Measurements from ENCODE around the gene LAG3.

Gene LAG3

DNA sequence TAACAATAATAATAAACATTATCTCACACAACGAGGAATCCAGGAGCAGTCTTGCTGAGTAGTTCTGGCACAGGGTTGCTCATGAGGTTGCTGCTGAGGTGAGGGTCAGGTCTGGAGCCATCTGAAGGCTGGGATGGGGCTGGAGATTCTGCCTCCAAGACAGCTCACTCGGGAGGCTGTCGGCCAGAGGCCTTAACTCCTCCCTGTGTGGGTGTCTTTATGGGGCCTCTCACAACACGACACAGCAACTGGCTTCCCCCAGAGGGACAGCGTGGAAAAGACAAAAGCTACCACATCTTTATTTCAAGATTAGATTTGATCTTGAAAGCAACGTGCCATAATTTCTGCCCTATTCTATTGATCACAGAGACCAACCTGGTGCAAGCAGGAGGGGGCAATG lies 9.8 kb downstream of the LAG3 start:
- Histone ChIP-seq H3K36me3 (ENCODE audit: insufficient read depth, low read length) (no peaks in the 10 kb centered on the region), H3K9me3 (ENCODE audit: low read length) (no peaks in the 10 kb centered on the region), H3K27me3 (ENCODE audit: insufficient read depth, low read length) (no peaks in the 10 kb centered on the region), H2AFZ (ENCODE audit: low read depth, low read length) (no peak overlapping the region), H3K4me3 (ENCODE audit: low read length) (no peak overlapping the region), H3K4me1 (ENCODE audit: insufficient read depth, low read length) (peaks cover 39% of the 10 kb centered on the region)

DNA sequence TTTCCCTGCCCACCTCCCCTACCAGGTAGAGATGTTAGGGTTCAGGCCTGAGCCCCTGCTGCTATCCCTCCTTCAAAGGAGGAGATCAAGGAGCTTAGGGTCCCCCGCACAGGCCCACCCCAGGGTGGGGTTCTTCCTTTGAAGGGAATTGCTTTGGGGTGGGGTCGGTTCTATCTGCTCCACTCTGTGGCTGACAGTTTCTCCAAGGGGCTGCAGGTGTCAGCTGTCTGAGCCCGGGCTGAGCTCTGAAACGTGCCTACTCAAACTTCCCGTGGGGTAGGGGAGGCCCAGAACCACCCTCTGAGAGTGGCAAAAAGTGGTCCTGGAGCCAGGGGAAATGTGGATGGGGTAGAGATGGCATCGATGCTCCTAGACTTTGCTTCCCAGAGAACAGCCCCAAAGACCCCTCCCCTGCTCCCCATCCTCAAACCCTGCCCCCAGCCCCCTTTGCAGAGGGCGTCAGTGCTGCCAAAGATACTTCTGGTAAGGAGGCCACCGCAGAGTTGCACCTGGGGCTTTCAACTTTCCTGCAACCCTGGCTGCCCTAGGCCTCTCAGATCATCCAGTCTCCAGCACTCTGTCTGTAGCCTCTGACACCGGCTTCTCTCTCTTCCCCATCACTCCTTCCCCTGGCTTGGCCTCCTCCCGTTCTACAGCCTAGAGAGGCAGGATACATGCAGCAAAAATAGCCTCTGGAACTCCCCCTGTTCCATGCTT lies 10.7 kb downstream of the LAG3 start:
- no peaks in the 10 kb centered on the region for H3K36me3 ChIP-seq (ENCODE audit: insufficient read depth, low read length)
- no peaks in the 10 kb centered on the region for H3K27me3 ChIP-seq (ENCODE audit: insufficient read depth, low read length)
- H3K4me1 ChIP-seq (ENCODE audit: insufficient read depth, low read length) = peaks cover 35% of the 10 kb centered on the region
- H2AFZ ChIP-seq (ENCODE audit: low read depth, low read length) = peak overlapping the region; percentile 9
- H3K4me3 ChIP-seq (ENCODE audit: low read length) = no peak overlapping the region
- H3K9me3 ChIP-seq (ENCODE audit: low read length) = no peaks in the 10 kb centered on the region

DNA sequence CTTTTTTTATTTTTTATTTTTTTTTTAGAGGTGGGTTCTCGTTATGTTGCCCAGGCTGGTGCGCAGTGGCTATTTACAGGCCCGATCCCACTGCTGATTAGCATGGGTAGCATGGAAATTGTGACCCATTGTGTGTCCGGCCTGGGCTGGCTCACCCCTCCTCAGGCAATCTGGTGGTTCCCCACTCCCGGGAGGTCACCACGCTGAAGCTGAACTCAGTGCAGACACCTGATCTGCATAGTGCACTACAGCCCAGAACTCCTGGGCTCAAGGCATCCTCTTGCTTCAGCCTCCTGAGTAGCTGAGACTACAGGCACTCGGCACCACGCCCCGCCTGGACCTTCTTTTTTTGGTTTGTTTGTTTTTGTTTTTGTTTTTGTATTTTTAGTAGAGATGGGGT lies 11.5 kb downstream of the LAG3 start:
- H2AFZ ChIP-seq (ENCODE audit: low read depth, low read length) = no peak overlapping the region
- no peaks in the 10 kb centered on the region for H3K27me3 ChIP-seq (ENCODE audit: insufficient read depth, low read length)
- peaks cover 27% of the 10 kb centered on the region for H3K4me1 ChIP-seq (ENCODE audit: insufficient read depth, low read length)
- H3K9me3 ChIP-seq (ENCODE audit: low read length) = no peaks in the 10 kb centered on the region
- H3K36me3 ChIP-seq (ENCODE audit: insufficient read depth, low read length) = no peaks in the 10 kb centered on the region
- H3K4me3 ChIP-seq (ENCODE audit: low read length) = no peak overlapping the region

DNA sequence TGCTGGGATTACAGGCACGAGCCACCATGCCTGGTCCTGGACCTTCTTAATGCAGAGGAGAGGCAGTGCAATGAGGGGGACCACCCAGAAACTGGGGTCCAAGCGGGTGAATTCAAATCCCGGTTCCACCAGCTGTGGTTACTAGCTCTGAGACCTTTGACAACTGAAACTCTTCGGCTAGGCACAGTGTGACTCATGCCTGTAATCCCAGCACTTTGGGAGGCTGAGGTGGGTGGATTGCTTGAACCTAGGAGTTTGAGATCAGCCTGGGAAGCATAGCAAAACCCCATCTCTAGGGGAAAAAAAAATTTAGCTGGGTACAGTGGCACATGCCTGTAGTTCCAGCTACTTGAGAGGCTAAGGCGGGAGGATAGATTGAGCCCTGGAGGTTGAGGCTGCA lies 12.0 kb downstream of the LAG3 start:
- no peak overlapping the region for H3K4me3 ChIP-seq (ENCODE audit: low read length)

DNA sequence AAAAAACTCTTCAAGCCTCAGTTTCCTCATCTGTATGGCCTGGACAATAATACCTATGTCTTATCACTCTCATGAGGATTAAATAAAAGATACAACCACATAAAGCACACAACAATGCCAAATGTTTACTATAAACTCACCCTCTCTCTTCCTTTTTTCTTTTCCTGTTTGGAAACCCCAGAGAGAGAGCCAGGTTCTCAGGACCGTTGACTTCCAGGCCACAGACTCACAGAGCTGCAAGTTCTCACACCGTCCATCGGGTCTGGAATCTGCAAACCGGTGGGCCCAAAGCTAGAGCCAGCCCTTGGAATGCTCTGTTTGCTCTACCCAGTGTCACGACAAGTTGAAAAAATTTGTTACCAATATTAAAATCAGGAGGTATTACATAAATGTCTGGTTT lies 12.4 kb downstream of the LAG3 start:
- no peaks in the 10 kb centered on the region for H3K9me3 ChIP-seq (ENCODE audit: low read length)
- H3K27me3 ChIP-seq (ENCODE audit: insufficient read depth, low read length) = no peaks in the 10 kb centered on the region
- peaks cover 19% of the 10 kb centered on the region for H3K4me1 ChIP-seq (ENCODE audit: insufficient read depth, low read length)
- H3K4me3 ChIP-seq (ENCODE audit: low read length) = no peak overlapping the region
- no peak overlapping the region for H2AFZ ChIP-seq (ENCODE audit: low read depth, low read length)
- no peaks in the 10 kb centered on the region for H3K36me3 ChIP-seq (ENCODE audit: insufficient read depth, low read length)

More for the DNA sequence above, 12.0 kb downstream of the LAG3 start:
- H3K4me1 ChIP-seq (ENCODE audit: insufficient read depth, low read length) = peaks cover 24% of the 10 kb centered on the region
- no peaks in the 10 kb centered on the region for H3K36me3 ChIP-seq (ENCODE audit: insufficient read depth, low read length)
- H3K27me3 ChIP-seq (ENCODE audit: insufficient read depth, low read length) = no peaks in the 10 kb centered on the region
- no peaks in the 10 kb centered on the region for H3K9me3 ChIP-seq (ENCODE audit: low read length)
- H2AFZ ChIP-seq (ENCODE audit: low read depth, low read length) = no peak overlapping the region

DNA sequence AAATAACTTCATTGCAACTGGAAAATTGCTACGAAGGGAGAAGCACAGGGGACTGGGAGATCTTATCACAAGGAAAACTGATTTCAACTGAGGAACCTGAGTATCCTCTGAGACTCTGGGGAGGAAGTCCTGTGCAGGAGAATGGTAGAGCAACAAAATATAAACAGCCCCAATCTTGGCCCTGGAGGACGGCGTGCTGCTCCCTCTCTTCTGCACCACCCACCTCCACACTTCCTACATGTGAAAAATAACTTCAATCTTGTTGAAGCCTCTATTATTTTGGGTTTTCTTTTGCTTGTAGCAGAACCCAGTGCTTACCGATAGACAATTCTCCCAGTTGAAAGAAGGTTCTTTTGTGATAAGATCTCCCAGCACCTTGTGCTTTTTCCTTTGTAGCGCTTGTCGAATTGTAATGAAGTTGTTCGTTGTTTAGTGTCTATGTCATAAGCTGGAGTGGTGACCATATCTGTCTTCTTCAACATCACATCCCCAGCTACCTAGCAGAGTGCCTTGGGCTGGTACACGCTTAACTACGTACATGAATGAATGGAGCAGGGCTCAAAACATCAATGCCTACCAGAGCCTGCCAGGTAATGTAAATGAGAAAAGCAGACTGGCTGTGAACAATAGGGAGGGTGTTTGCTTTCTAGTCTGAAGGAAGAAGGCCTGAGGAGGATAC lies 14.2 kb downstream of the LAG3 start:
- H3K27me3 ChIP-seq (ENCODE audit: insufficient read depth, low read length) = no peaks in the 10 kb centered on the region
- no peaks in the 10 kb centered on the region for H3K9me3 ChIP-seq (ENCODE audit: low read length)
- H3K4me1 ChIP-seq (ENCODE audit: insufficient read depth, low read length) = peaks cover 17% of the 10 kb centered on the region
- H2AFZ ChIP-seq (ENCODE audit: low read depth, low read length) = peak overlapping the region; percentile 11
- H3K4me3 ChIP-seq (ENCODE audit: low read length) = no peak overlapping the region
- no peaks in the 10 kb centered on the region for H3K36me3 ChIP-seq (ENCODE audit: insufficient read depth, low read length)

DNA sequence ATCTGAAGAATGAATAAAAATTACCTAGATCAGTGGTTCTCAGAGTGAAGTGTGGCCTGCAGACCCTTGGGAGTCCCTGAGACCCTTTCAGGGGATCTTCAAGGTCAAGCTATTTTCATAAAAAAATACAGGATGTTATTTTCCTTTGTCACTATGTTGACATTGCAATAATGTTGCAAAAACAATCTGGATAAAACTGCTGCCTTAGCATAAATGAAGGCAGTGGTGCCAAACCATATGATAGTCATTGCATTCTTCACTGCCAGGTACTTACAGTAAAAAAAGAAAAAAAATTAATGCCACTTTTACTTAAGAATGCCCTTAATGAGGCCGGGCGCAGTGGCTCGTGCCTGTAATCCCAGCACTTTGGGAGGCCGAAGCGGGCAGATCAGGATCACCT lies 15.0 kb downstream of the LAG3 start:
- Histone ChIP-seq H2AFZ (ENCODE audit: low read depth, low read length) (no peak overlapping the region), H3K4me1 (ENCODE audit: insufficient read depth, low read length) (peaks cover 21% of the 10 kb centered on the region)

DNA sequence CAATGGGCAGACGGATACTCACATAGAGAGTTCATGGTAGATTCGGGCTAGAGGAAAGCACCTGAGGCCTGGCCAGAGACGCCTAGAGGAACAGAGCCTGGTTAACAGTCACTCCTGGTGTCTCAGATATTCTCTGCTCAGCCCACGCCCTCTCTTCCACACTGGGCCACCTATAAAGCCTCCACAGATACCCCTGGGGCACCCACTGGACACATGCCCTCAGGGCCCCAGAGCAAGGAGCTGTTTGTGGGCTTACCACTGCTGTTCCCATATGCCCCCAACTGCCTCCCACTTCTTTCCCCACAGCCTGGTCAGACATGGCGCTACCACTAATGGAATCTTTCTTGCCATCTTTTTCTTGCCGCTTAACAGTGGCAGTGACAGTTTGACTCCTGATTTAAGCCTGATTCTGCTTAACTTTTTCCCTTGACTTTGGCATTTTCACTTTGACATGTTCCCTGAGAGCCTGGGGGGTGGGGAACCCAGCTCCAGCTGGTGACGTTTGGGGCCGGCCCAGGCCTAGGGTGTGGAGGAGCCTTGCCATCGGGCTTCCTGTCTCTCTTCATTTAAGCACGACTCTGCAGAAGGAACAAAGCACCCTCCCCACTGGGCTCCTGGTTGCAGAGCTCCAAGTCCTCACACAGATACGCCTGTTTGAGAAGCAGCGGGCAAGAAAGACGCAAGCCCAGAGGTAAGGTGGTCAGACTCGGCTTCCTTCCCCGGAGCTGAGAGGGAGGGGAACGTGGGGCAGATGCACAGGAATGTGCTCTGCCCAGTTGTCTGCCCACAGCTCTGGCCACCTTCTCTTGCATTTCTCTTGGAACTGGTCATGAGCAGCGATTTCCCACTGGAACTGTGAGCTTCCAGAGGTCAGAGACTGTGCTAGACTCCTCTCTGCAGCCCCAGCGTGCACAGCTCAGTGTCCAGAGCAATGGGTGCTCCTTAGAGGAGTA lies 16.9 kb downstream of the LAG3 start, which contains the start of gene CD4:
Gene CD4 (plus strand): TSS at position 557 of the 953 bp plus-strand sequence. CDS start 10,611 bp downstream, outside the sequence.
- H3K4me3 ChIP-seq (ENCODE audit: low read length) = no peak within 1 kb of the TSS

More for the DNA sequence above, 15.0 kb downstream of the LAG3 start:
- no peaks in the 10 kb centered on the region for H3K9me3 ChIP-seq (ENCODE audit: low read length)
- no peaks in the 10 kb centered on the region for H3K27me3 ChIP-seq (ENCODE audit: insufficient read depth, low read length)
- no peak overlapping the region for H3K4me3 ChIP-seq (ENCODE audit: low read length)
- H3K36me3 ChIP-seq (ENCODE audit: insufficient read depth, low read length) = no peaks in the 10 kb centered on the region

DNA sequence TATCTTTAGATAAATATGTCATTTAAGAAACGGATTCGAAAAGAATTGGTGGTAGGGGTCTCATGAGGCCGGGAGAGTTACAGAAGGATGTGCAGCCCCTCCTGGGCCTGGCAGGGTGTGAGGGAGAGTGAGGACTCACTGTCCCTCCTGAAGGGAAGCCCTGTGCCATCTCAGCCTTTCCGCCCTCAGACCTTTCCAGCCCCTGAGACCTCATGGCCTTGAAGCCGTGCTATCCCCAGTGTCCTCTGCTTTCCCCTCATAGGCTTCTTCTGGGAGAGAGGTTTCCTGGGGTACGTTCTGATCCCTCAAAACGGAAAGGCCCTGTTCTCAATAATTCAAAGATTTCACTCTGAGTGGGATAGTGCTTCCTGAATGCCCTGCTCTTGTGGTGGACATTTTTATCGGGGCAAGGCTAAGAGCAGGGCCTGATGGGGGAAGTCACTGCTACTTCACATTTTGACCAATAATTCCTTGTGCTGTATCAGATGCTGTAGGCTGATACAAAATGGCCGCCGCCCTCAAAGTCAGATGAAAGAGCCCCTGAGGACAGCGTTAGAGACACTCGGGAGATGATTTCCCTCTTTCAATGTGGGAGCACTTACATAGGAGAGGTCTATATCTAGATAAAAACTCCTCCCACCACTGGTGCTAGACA lies 18.3 kb downstream of the LAG3 start:
- Histone ChIP-seq H2AFZ (ENCODE audit: low read depth, low read length) (no peak overlapping the region), H3K36me3 (ENCODE audit: insufficient read depth, low read length) (no peaks in the 10 kb centered on the region), H3K27me3 (ENCODE audit: insufficient read depth, low read length) (no peaks in the 10 kb centered on the region), H3K4me1 (ENCODE audit: insufficient read depth, low read length) (peaks cover 24% of the 10 kb centered on the region), H3K4me3 (ENCODE audit: low read length) (no peak overlapping the region), H3K9me3 (ENCODE audit: low read length) (no peaks in the 10 kb centered on the region)

More for the DNA sequence above, 16.9 kb downstream of the LAG3 start, which contains the start of gene CD4:
- Histone ChIP-seq H3K4me1 (ENCODE audit: insufficient read depth, low read length) (peaks cover 24% of the 10 kb centered on the region), H3K27me3 (ENCODE audit: insufficient read depth, low read length) (no peaks in the 10 kb centered on the region), H3K9me3 (ENCODE audit: low read length) (no peaks in the 10 kb centered on the region), H3K36me3 (ENCODE audit: insufficient read depth, low read length) (no peaks in the 10 kb centered on the region), H2AFZ (ENCODE audit: low read depth, low read length) (peak within 1 kb of the TSS; percentile 26)

DNA sequence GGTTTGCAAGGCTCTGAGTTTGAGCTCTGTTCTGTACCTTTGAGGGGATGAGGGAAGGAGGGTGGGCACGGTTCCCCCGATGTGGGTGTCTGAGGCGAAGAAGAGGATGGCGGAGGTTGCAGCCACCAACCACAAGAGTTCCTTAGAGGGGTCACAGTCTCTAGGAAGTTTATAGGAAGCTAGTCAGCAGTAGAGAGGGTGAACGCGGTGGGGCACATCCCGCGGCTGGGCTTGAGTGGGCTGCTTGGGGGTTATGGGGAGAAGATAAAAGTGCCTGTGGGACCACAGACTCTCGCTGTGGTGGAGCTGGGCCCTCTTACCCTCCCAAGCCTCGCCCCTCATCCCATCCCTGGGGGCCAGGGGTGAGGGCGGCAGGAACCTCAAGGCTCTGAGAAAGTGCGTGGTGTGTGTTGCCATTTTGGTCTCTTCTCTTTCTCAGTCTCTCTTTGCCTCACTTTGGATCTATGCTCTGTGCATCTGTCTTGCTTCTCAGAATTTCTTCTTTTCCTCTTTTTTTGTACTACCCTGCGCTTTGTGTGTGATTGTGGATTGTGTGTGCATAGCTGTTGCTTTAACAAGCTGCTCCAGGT lies 19.7 kb downstream of the LAG3 start:
- H3K36me3 ChIP-seq (ENCODE audit: insufficient read depth, low read length) = no peaks in the 10 kb centered on the region
- H3K4me3 ChIP-seq (ENCODE audit: low read length) = peak overlapping the region; percentile 17

DNA sequence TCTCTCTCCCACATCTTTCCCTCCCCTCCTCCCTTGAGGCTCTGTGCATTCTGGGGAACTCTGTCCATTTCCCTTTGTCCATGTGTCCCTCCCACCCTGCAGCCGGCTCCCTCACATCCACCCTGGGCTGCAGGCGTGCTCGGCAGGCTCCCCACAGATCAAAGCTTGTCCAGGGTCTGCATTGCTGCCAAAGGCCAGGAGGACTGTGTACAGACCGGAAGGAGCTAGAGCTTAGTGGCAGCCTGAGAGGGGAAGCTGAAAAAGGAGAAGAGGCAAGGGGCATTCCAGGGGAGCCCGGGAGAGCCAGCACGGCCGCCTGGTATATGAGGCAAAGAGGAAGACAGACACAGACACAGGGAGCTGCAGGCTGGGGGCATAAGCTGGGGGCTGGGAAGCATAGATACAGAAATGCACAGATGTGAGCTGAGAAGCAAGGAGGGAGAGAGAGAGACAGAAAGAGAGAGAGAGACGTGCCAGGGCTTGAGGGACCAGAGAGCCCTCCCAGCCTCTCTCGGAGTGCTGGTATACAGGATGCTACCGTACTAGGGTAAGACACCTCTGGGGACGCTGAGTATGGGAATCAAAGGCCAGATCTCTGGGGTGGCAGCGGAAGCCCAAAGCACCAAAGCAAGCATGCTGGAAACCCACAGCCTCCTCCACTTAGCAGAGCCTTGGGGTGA lies 20.3 kb downstream of the LAG3 start:
- H3K27me3 ChIP-seq (ENCODE audit: insufficient read depth, low read length) = no peaks in the 10 kb centered on the region
- H3K36me3 ChIP-seq (ENCODE audit: insufficient read depth, low read length) = no peaks in the 10 kb centered on the region
- H3K4me1 ChIP-seq (ENCODE audit: insufficient read depth, low read length) = peaks cover 14% of the 10 kb centered on the region
- H2AFZ ChIP-seq (ENCODE audit: low read depth, low read length) = peak overlapping the region; percentile 74
- H3K4me3 ChIP-seq (ENCODE audit: low read length) = peak overlapping the region; percentile 17
- H3K9me3 ChIP-seq (ENCODE audit: low read length) = no peaks in the 10 kb centered on the region

More for the DNA sequence above, 19.7 kb downstream of the LAG3 start:
- Histone ChIP-seq H3K9me3 (ENCODE audit: low read length) (no peaks in the 10 kb centered on the region), H2AFZ (ENCODE audit: low read depth, low read length) (peak overlapping the region; percentile 74), H3K27me3 (ENCODE audit: insufficient read depth, low read length) (no peaks in the 10 kb centered on the region), H3K4me1 (ENCODE audit: insufficient read depth, low read length) (peaks cover 16% of the 10 kb centered on the region)

DNA sequence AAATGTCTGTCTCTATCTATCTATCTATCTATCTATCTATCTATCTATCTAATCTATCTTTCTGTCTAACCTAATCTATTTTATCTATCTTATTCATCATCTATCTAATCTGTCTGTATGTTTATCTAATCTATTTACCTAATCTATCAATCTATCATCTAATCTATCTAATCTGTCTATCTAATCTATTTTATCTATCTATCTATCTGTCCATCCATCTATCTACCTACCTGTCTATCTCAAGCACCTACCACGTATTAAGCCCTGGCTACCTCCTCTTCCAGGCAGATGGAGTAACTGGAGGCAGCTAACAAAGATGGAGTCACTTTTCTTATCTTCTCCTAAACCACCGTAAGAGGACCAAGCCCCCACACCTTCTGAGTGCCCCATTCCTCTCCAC lies 22.8 kb downstream of the LAG3 start:
- Histone ChIP-seq H3K27me3 (ENCODE audit: insufficient read depth, low read length) (no peaks in the 10 kb centered on the region), H3K36me3 (ENCODE audit: insufficient read depth, low read length) (no peaks in the 10 kb centered on the region), H3K4me3 (ENCODE audit: low read length) (no peak overlapping the region), H2AFZ (ENCODE audit: low read depth, low read length) (no peak overlapping the region), H3K9me3 (ENCODE audit: low read length) (no peaks in the 10 kb centered on the region), H3K4me1 (ENCODE audit: insufficient read depth, low read length) (peaks cover 14% of the 10 kb centered on the region)
